ENCODE measurements around the gene GIGYF2. TPM values are rescaled to one million over a fixed set of nuclear protein-coding genes. Genes with fewer than 3 reads are reported as not detected.

The GIGYF2 gene
- total RNA-seq, 1 donor from 2014 or later, result 63.4 TPM

DNA sequence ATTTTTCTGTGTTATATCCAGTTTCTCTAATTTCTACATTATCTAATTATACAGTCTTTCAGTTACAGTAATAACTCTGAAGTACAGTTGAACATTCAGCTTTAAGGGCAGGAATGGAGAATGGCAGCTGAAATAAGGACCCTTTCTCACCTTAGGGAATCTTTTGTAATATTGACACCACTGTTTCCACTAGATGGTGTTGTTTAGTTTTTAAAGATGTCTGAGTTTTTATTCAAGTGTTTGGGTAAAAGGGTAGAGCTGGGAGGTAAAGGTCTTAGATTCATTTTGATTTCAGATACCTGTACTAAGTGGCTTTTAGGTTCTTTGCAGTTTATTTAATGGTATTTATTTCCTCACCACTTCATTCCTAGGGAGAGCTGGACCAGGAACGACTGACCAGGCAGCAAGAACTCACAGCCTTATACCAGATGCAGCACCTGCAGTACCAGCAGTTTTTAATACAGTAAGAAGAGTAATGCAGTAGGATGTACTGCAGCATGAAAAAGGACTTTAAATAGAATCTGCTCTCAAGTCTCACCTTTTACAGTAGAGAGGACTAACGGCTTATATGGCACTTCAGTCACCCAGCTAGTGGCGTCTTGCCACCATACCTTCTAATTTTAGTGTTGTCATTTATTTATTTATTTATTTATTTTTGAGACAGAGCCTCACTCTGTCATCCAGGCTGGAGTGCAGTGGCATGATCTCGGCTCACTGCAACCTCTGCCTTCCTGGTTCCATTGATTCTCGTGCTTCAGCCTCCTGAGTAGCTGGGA lies 112.4 kb downstream of the GIGYF2 start:
- no peaks in the 10 kb centered on the region for H3K4me1 Mint-ChIP-seq (ENCODE audit: unreplicated experiment)
- no peak for DNase-seq (ENCODE audit: extremely low spot score, unreplicated experiment)
- H3K9me3 Mint-ChIP-seq (ENCODE audit: unreplicated experiment), result no peaks in the 10 kb centered on the region
- no peak overlapping the region for H3K27ac Mint-ChIP-seq (ENCODE audit: unreplicated experiment)
- TF ChIP-seq CTCF (IDR thresholded peaks at IDR 0.05), result no peak
- no peak overlapping the region for H3K4me3 Mint-ChIP-seq (ENCODE audit: unreplicated experiment)
- peaks cover 63% of the 10 kb centered on the region for H3K36me3 Mint-ChIP-seq (ENCODE audit: unreplicated experiment)
- H3K27me3 Mint-ChIP-seq (ENCODE audit: unreplicated experiment), result no peaks in the 10 kb centered on the region

GRCh38 chr2:232810444-232810843 lies 113.3 kb downstream of the GIGYF2 start:
- Mint-ChIP-seq H3K4me3 (ENCODE audit: unreplicated experiment) (no peak overlapping the region), H3K9me3 (ENCODE audit: unreplicated experiment) (no peaks in the 10 kb centered on the region), H3K27me3 (ENCODE audit: unreplicated experiment) (no peaks in the 10 kb centered on the region), H3K4me1 (ENCODE audit: unreplicated experiment) (no peaks in the 10 kb centered on the region), H3K27ac (ENCODE audit: unreplicated experiment) (no peak overlapping the region), H3K36me3 (ENCODE audit: unreplicated experiment) (peaks cover 59% of the 10 kb centered on the region)
- TF ChIP-seq CTCF (IDR thresholded peaks at IDR 0.05), result no peak
- no peak for DNase-seq (ENCODE audit: extremely low spot score, unreplicated experiment)

DNA sequence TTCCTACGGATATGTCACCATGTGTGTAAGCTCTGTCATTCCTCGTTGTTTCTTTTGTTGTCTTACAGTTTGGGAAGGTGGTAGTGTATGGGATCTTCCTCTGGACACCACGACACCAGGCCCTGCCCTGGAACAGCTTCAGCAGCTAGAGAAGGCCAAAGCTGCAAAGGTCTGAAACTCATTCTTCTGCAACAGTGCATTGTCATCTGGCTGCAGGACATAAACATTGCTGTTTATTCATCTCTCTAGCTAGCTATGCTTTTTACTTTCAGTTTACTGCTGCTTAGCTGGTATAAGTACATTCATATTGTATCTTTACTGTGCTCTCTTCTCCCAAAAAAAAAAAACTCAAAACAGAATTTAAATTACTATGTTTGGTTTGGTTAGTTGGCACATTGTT lies 118.4 kb downstream of the GIGYF2 start:
- H3K9me3 Mint-ChIP-seq (ENCODE audit: unreplicated experiment), result no peaks in the 10 kb centered on the region
- no peaks in the 10 kb centered on the region for H3K27me3 Mint-ChIP-seq (ENCODE audit: unreplicated experiment)
- no peak for TF ChIP-seq CTCF (IDR thresholded peaks at IDR 0.05)
- no peak for DNase-seq (ENCODE audit: extremely low spot score, unreplicated experiment)
- H3K27ac Mint-ChIP-seq (ENCODE audit: unreplicated experiment), result no peak overlapping the region
- H3K4me1 Mint-ChIP-seq (ENCODE audit: unreplicated experiment), result no peaks in the 10 kb centered on the region
- H3K36me3 Mint-ChIP-seq (ENCODE audit: unreplicated experiment), result peaks cover 68% of the 10 kb centered on the region
- H3K4me3 Mint-ChIP-seq (ENCODE audit: unreplicated experiment), result no peak overlapping the region

- H3K9me3 Mint-ChIP-seq (ENCODE audit: unreplicated experiment), result no peaks in the 10 kb centered on the region
- H3K4me1 Mint-ChIP-seq (ENCODE audit: unreplicated experiment), result no peaks in the 10 kb centered on the region
- H3K4me3 Mint-ChIP-seq (ENCODE audit: unreplicated experiment), result no peak overlapping the region
- no peaks in the 10 kb centered on the region for H3K27me3 Mint-ChIP-seq (ENCODE audit: unreplicated experiment)
- H3K36me3 Mint-ChIP-seq (ENCODE audit: unreplicated experiment), result peaks cover 70% of the 10 kb centered on the region
- TF ChIP-seq CTCF (IDR thresholded peaks at IDR 0.05), result no peak
- no peak for DNase-seq (ENCODE audit: extremely low spot score, unreplicated experiment)
- no peak overlapping the region for H3K27ac Mint-ChIP-seq (ENCODE audit: unreplicated experiment)
Measured at GRCh38 chr2:232816657-232817056, 119.5 kb downstream of the GIGYF2 start.

DNA sequence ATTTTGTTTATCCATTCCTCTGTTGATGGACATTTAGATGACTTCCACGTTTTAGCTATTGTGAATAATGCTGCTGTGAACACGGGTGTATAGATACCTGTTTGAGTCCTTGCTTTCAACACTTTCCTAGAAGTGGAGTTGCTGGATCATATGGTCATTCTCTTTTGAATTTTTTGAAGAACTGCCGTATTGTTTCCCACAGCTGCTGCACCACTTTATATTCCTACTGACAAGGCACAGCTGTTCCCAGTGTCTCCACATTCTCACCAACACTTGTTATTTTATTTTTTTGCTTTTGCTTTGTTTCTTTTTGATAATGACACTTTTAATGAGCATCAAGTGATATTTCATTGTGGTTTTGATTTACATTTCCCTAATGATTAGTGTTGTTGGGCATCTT lies 120.6 kb downstream of the GIGYF2 start:
- Mint-ChIP-seq H3K4me3 (ENCODE audit: unreplicated experiment) (no peak overlapping the region), H3K4me1 (ENCODE audit: unreplicated experiment) (no peaks in the 10 kb centered on the region), H3K9me3 (ENCODE audit: unreplicated experiment) (no peaks in the 10 kb centered on the region)

More for the DNA sequence above, 120.6 kb downstream of the GIGYF2 start:
- no peak for TF ChIP-seq CTCF (IDR thresholded peaks at IDR 0.05)
- no peak overlapping the region for H3K27ac Mint-ChIP-seq (ENCODE audit: unreplicated experiment)
- H3K27me3 Mint-ChIP-seq (ENCODE audit: unreplicated experiment), result no peaks in the 10 kb centered on the region
- DNase-seq (ENCODE audit: extremely low spot score, unreplicated experiment), result no peak
- H3K36me3 Mint-ChIP-seq (ENCODE audit: unreplicated experiment), result peaks cover 67% of the 10 kb centered on the region
